ENCODE data around the gene ANKRD53. TPM values are rescaled to one million over a fixed set of nuclear protein-coding genes. Genes with fewer than 3 reads are reported as not detected.
A peak's percentile ranks its signal among the peaks of the same experiment; 100 is the strongest.
"Not testable (repeated sequence)": the region's sequence is repeated elsewhere in the genome, so short reads cannot be mapped to it uniquely, and the experiment has no call there.

Gene ANKRD53
- total RNA-seq, 6 donors from 2014 or later: 0.26 to 10.5 (median 1.4) TPM

DNA sequence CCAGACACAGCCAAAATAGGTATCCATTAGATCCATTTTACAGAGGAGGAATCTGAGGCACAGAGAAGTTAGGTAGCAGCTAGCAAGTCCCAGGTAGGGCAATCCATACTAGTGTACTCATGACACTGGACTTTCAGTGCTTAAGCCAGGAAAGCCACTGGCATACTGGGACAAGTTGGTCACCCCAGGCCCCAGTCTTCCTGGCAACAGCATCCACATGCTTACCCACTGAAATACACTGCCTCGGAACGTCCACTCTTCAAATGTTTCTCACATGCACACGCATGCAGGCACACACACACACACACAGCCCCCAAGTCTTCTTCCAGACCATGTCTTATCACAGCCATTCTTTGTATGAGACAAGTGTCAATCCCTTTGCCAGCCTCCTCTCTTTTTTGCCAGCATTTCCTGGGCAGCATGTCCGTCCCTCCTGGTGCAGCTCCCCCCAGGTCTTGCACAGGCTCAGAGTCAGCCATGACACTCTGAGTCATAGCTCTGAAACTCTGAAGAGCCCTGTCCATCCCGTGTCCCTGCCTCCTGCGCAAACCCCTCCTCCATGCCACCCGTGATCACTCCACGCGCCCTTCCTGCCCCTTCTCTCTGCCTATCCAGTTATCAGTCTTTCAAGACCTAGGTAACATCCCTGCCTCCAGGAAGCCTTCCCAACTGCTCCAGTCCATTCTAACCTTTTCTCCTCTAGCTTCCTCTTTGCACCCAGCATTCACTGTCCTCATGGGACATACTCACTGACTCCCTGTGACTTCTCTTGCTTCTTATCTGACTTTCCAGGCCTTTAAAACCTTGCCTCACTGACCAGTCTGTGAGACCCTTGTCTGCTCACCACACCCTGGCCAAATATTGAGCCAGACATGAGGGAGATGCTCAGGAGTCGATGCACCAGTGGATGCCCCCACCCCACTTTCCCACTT lies 27.1 kb downstream of the ANKRD53 start:
- no peak overlapping the region for H3K4me3 ChIP-seq
- H3K4me1 ChIP-seq: peaks cover 0 to 10% (median 7%) of the 10 kb centered on the region in 4 donors
- ATAC-seq (ENCODE audit: low FRiP score in 2 of 2) (no peak), DNase-seq (no peak)
- no peaks in the 10 kb centered on the region for H3K27me3 ChIP-seq
- TF ChIP-seq, protein P1, sequence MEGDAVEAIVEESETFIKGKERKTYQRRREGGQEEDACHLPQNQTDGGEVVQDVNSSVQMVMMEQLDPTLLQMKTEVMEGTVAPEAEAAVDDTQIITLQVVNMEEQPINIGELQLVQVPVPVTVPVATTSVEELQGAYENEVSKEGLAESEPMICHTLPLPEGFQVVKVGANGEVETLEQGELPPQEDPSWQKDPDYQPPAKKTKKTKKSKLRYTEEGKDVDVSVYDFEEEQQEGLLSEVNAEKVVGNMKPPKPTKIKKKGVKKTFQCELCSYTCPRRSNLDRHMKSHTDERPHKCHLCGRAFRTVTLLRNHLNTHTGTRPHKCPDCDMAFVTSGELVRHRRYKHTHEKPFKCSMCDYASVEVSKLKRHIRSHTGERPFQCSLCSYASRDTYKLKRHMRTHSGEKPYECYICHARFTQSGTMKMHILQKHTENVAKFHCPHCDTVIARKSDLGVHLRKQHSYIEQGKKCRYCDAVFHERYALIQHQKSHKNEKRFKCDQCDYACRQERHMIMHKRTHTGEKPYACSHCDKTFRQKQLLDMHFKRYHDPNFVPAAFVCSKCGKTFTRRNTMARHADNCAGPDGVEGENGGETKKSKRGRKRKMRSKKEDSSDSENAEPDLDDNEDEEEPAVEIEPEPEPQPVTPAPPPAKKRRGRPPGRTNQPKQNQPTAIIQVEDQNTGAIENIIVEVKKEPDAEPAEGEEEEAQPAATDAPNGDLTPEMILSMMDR (IDR thresholded peaks at IDR 0.05): no peak
- TF ChIP-seq EP300 (IDR thresholded peaks at IDR 0.05): no peak
- TF ChIP-seq POLR2AphosphoS5 (IDR thresholded peaks at IDR 0.05): no peak
- no peak for TF ChIP-seq POLR2A (IDR thresholded peaks at IDR 0.05)
- no peak overlapping the region for H3K27ac ChIP-seq
- 69 to 80% methylated on average over 10 of the region's 10 CpGs for WGBS, 2 donors
- H3K36me3 ChIP-seq: no peaks in the 10 kb centered on the region
- H3K9me3 ChIP-seq: no peaks in the 10 kb centered on the region

DNA sequence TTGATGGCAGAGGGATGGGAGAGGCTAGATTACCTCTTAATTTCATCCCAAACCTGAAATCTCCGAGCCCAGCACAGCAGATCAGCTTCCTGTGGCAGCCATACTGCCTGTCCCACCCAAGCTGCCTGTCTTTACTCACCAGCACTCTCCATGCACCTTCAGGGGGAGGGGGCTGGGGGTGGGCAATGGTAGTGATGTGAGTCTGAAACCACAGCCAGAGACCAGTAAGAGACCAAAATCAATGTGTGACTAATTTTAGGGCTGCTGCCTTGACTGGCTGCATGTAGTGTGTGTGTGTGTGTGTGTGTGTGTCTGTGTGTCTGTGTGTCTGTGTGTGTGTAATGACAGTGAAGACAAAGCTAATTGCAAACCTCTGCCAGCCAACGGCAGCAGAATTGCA lies 27.9 kb downstream of the ANKRD53 start:
- DNase-seq (no peak), ATAC-seq (ENCODE audit: low FRiP score in 2 of 2) (no peak)
- WGBS, 2 donors: 60 to 75% methylated on average over 1 to 2 of the region's 2 CpGs
- Histone ChIP-seq H3K27ac (no peak overlapping the region), H3K4me3 (no peak overlapping the region), H3K4me1 (peaks cover 0 to 2% (median under 1%) of the 10 kb centered on the region in 4 donors), H3K9me3 (no peaks in the 10 kb centered on the region), H3K36me3 (no peaks in the 10 kb centered on the region), H3K27me3 (no peaks in the 10 kb centered on the region)
- TF ChIP-seq, protein P1 (IDR thresholded peaks at IDR 0.05): no peak
- TF ChIP-seq POLR2AphosphoS5 (IDR thresholded peaks at IDR 0.05) (no peak), POLR2A (IDR thresholded peaks at IDR 0.05) (no peak), EP300 (IDR thresholded peaks at IDR 0.05) (no peak)

DNA sequence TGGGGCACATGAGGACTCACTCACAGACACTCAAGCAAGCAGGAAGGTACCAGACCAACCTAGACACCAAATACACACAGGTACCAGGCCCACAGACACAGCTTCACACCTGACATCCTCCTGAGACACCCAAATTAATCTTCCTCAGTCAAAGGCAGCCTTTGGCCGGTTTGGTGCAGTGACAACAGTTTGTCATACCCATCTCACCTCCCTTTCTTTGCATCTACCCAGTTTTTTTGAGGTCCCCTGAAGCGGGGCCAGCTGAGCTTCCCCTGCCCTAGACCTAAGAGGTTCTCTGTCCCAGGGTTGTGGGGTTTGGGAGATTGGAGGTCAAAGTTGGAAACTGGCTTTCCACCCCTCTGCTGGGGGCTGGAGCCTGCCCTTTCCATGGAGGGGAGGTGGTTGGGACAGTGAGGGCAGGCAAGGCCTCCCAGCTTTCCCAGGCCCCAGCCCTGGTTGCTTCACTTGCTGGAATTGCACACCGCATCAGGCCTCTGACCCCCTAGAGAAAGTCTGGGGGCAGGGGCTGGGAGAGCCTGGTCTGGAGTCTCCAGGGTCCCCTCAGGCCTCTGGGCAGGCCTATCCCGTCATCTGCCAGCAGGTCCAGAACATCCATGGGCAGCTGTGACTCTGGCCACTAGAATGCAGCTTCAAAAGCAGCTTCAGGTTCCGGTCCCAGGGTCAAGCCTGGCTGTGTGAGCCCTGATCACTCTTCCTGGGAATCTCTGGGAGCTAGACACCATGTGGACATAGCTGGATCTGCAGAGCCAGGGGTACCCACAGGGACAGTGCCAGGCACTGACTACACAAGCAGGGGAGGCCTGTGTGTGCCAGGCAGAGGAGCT lies 28.7 kb downstream of the ANKRD53 start:
- TF ChIP-seq POLR2A (IDR thresholded peaks at IDR 0.05): no peak
- TF ChIP-seq, protein P1 (IDR thresholded peaks at IDR 0.05): no peak
- TF ChIP-seq POLR2AphosphoS5 (IDR thresholded peaks at IDR 0.05): no peak
- TF ChIP-seq EP300 (IDR thresholded peaks at IDR 0.05): no peak
- H3K4me3 ChIP-seq: no peak overlapping the region
- no peak overlapping the region for H3K27ac ChIP-seq
- H3K9me3 ChIP-seq: no peaks in the 10 kb centered on the region
- 83 to 89% methylated on average over 2 to 4 of the region's 5 CpGs for WGBS, 2 donors
- DNase-seq (no peak), ATAC-seq (ENCODE audit: low FRiP score in 2 of 2) (peak in 1 of 2 donors; percentile 16)
- H3K36me3 ChIP-seq: no peaks in the 10 kb centered on the region
- no peaks in the 10 kb centered on the region for H3K4me1 ChIP-seq
- no peaks in the 10 kb centered on the region for H3K27me3 ChIP-seq

DNA sequence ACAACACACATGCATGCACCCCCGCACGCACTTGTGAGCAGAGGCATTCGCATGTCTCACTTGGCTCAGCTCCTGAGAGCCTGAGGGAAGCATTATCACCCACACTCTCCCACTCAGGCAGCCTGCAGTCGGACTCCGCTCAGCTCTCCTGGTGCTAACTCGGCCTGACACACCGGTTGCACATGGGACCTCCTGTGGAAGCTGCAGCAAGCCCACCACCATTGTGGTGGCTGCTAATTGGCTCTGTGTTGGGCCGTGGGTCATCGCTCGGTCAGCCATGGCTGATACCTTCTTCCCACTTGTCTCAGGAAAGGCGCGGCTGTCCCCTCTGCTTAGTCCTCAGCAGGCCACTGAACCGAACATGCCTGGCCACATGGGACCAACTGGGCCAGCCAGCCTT lies 29.9 kb downstream of the ANKRD53 start:
- TF ChIP-seq, protein P1 (IDR thresholded peaks at IDR 0.05): no peak
- TF ChIP-seq POLR2A (IDR thresholded peaks at IDR 0.05) (no peak), EP300 (IDR thresholded peaks at IDR 0.05) (no peak), POLR2AphosphoS5 (IDR thresholded peaks at IDR 0.05) (no peak)
- no peak for ATAC-seq (ENCODE audit: low FRiP score in 2 of 2)
- DNase-seq: no peak
- no peaks in the 10 kb centered on the region for H3K27me3 ChIP-seq
- H3K27ac ChIP-seq: no peak overlapping the region
- no peaks in the 10 kb centered on the region for H3K4me1 ChIP-seq
- WGBS, 2 donors: 93 to 96% methylated on average over 8 to 13 of the region's 13 CpGs
- H3K9me3 ChIP-seq: no peaks in the 10 kb centered on the region
- H3K4me3 ChIP-seq: no peak overlapping the region
- no peaks in the 10 kb centered on the region for H3K36me3 ChIP-seq

DNA sequence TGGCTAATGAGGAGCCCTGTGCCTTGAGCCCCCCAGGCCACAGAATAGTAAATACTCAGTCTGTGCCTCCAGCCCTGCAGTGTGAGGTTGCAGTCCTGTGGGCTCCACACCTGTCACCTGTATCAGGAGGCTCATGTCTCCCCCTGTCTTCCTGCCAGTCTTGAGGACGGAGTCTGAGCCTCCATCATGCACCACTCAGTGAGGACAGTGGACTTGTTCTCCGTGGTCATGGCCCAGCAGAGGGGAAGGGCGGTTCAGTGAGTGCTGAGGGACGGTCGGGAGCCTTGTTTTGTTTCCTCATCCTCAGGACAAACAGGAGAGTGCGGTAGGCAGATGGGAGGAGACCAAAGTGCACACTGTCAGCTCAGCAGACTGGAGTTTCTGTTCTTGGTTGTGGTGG lies 33.4 kb downstream of the ANKRD53 start:
- not testable (repeated sequence) for H3K9me3 ChIP-seq; H3K27ac ChIP-seq; ATAC-seq (ENCODE audit: low FRiP score in 2 of 2); H3K4me1 ChIP-seq; H3K36me3 ChIP-seq; H3K4me3 ChIP-seq; DNase-seq; H3K27me3 ChIP-seq
- 17 to 40% methylated on average over 2 to 3 of the region's 6 CpGs for WGBS, 2 donors

All from upper lobe of left lung (tissue), 6 donors.